Memory B cell (primary cell): ENCODE data around the gene ZNF501.

Source experiments
- ATAC-seq: fragments of 150-1000 bp; cut with Tn5 transposase; 2 replicates; pipeline ENCODE4 v1.10.0; 2021; ENCODE audit warnings: low read depth, mild to moderate bottlenecking, moderate library complexity
- DNase-seq, 2 donors: peaks; one replicate each; pipeline ENCODE4 v3.0.0; 2022; ENCODE audit warnings: low spot score in 2 of 2
- H3K27ac Mint-ChIP-seq: one replicate; pipeline ENCODE4 v1.8.0; 2022; ENCODE audit warnings: mild to moderate bottlenecking, moderate library complexity, mixed read lengths
- H3K27me3 Mint-ChIP-seq: one replicate; pipeline ENCODE4 v1.8.0; 2022; ENCODE audit warnings: mixed read lengths
- H3K36me3 Mint-ChIP-seq: one replicate; pipeline ENCODE4 v1.8.0; 2022; ENCODE audit warnings: mild to moderate bottlenecking, mixed read lengths
- H3K4me1 Mint-ChIP-seq: one replicate; pipeline ENCODE4 v1.8.0; 2022; ENCODE audit warnings: mixed read lengths
- H3K4me3 Mint-ChIP-seq: one replicate; pipeline ENCODE4 v1.8.0; 2022; ENCODE audit warnings: mild to moderate bottlenecking, moderate library complexity, mixed read lengths
- H3K9me3 Mint-ChIP-seq: one replicate; pipeline ENCODE4 v1.8.0; 2022; ENCODE audit warnings: mixed read lengths

ZNF501 gene

DNA sequence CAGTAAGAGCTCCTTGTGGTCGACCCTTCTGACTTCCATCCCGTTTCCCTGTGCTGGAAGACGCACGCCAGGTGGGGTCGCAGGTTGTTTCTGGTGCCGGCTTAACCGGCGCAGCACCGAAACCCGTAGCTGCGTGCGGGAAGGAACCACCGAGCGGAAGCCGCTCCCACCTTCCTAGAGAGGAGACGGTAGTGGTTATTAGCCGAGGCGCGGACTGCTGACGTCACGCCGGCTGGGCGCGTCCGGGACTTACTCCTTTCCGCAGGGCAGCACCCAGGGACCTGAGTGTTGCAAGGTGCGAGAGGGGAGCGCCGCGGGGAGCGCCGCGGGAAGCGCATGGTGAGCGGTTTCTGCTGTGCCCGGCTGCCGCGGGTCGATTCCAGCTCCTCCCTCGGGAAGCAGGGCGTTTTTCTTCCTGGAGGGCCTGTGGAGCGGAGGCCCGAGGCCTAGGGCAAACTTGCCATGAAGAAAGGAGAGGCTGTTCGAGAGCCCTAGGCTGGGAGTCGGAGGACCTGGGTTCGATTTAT, at the start of gene ZNF501:
ZNF501 (plus strand) TSS at position 252 of the 527 bp plus-strand sequence. CDS start 4,787 bp downstream, outside the sequence.
- Mint-ChIP-seq H3K36me3 (peaks cover 40% of the 10 kb centered on the region), H3K27me3 (no peaks in the 10 kb centered on the region), H3K27ac (peak within 1 kb of the TSS; percentile 88), H3K9me3 (peaks cover 29% of the 10 kb centered on the region), H3K4me1 (peaks cover 7% of the 10 kb centered on the region), H3K4me3 (peak within 1 kb of the TSS; percentile 94)
- ATAC-seq (peak; percentile 99), DNase-seq (peak; percentile 69 to 70)

DNA sequence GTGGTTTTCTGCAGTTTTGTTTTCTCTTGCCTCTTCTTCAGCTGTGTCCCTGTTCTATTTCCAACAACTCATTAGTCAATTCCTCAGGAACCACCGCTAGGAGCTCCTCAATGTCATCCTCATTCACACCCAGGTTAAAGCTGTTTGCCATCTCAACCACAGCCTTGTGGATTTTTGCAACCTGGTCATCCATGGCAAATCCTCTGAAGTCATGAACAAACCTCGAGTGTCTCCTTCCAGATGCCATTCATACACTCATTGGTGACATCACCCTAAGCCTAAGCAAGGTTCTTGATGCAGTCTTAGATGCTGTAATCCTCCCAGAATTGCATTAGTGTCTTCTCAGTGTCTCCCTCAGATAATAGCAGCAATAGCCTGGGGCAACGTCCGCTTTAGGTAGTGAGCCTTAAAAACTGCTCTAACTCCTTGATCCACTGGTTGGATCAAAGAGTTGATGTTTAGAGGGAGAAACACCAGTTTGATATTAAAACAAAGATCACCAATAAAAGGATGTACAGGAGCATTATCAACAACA, 48.4 kb upstream of the ZNF501 start:
- Mint-ChIP-seq H3K4me3 (no peak overlapping the region), H3K9me3 (peaks cover 10% of the 10 kb centered on the region), H3K4me1 (peaks cover 8% of the 10 kb centered on the region), H3K27me3 (no peaks in the 10 kb centered on the region), H3K36me3 (peaks cover 39% of the 10 kb centered on the region), H3K27ac (no peak overlapping the region)
- ATAC-seq = no peak
- no peak for DNase-seq

DNA sequence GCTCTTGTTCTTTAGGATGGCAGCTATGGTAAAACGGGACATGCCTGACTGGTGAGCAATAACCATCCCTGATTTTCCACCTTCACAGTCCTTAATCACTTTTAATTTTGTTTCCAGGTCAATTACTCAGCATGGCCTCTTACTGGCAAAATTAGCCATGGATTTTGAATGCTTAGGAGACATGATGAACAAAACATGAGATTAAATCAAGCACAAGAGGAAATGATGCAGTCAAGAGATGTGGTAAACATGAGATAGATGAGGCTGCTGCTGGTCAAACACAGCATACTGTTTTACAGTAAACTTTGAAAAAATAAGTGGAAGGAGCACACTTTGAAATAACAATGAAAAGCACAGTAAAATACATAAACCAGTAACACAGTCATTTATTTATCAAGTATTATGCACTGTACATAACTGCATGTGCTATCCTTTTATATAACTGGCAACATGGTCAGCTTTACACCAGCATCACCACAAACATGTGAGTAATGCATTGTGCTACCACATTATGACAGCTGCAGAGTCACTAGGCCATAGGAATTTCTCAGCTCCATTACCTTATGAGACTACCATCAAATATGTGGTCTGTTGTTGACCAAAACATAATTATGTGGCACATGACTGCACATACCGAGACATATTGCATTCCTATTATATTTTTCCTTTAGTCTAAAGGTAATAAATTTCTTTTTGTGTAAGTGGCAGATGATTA, 47.1 kb upstream of the ZNF501 start:
- Mint-ChIP-seq H3K27ac (no peak overlapping the region), H3K27me3 (peaks cover 3% of the 10 kb centered on the region), H3K9me3 (peaks cover 15% of the 10 kb centered on the region), H3K36me3 (peaks cover 39% of the 10 kb centered on the region), H3K4me1 (peaks cover 8% of the 10 kb centered on the region), H3K4me3 (no peak overlapping the region)
- DNase-seq (no peak), ATAC-seq (no peak)

DNA sequence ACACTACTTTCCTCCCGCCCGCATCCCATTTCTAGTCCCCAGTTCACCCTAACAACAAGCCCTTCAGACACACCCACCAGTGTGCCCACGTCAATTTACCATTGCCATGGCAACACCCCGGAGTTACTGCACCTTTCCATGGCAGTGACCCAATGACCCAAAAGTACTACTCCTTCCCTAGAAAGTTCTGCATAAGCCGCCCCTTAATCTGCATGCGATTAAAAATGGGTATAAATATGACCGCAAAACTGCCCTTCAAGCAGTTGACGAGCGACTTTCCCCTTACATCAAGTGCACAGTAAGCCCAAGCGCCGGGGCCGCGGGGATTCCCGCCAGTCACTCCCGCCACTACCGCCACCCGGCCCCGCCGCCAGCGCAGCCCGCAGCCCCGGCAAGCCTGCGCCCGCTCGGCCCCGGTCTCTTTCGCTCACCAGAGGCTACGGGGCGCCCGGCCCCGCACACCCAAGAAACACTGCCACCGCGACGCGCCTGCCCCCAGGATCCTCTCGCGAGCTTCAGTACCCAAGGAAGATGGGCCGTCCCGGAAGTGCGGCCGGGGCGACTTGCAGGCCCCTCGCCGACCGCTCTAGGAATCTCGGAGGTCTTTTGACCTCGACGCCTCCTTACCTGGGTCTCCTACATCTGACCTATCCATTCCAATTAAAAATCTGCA, 44.2 kb upstream of the ZNF501 start:
- peaks cover 18% of the 10 kb centered on the region for H3K27me3 Mint-ChIP-seq
- ATAC-seq (peak; percentile 88), DNase-seq (peak; percentile 54 to 63)
- peaks cover 8% of the 10 kb centered on the region for H3K4me1 Mint-ChIP-seq
- H3K27ac Mint-ChIP-seq = peak overlapping the region; percentile 87
- peaks cover 20% of the 10 kb centered on the region for H3K9me3 Mint-ChIP-seq
- H3K4me3 Mint-ChIP-seq = peak overlapping the region; percentile 81
- peaks cover 43% of the 10 kb centered on the region for H3K36me3 Mint-ChIP-seq

DNA sequence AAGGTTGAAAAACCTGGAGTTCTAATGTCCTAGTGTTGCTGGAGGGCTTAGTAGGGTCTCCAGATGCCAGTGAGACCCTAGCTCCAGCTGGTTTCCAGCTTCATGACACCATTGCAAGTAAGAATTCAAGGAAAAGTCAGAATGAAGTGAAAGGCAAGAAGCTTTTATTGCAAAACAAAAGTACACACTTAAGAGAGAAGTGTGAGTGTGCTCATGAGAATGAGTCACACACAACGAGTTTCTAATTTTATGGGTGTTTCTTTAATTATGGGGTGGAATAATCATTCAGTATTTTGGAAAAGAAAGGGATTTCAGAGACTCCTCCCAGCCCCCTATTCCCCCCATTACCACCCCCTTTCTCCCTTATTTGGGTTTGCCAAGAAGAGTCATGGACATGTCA, 41.5 kb upstream of the ZNF501 start:
- H3K4me1 Mint-ChIP-seq = peaks cover 8% of the 10 kb centered on the region
- no peak for ATAC-seq
- H3K9me3 Mint-ChIP-seq = peaks cover 23% of the 10 kb centered on the region

DNA sequence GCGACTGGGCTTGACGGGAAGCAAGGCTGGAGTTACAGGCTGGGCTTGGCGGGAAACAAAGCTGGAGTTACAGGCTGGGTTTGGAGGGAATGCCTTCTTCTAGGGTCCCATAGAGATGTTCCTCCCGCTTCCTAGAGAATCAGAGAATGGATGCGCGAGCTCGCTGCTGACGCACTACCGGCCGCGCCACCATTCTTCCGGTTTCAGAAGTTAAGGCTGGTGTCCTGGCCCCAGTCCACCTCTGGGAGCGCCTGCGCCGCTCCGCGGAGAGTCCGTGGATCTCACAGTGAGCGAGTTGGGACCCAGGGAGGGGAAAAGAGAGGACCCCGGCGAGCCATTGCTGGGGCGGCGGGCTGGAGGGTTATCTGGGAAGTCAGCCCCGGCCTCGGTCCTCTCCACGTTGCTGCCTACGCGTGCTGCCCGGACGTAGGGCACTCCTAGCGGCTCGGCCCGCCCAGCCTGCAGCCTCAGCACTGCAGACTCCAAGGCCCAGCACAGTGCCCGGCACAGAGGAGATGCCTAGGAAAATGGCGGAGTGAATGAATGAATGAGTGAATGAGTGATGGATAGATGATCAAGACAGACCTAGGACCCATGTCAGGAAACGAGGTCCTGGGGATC, 16.9 kb upstream of the ZNF501 start, which contains the start of gene ZNF502:
ZNF502 (plus strand) TSS at position 206 of the 621 bp plus-strand sequence. CDS start 7,602 bp downstream, outside the sequence.
- peaks cover 4% of the 10 kb centered on the region for H3K27me3 Mint-ChIP-seq
- H3K9me3 Mint-ChIP-seq = peaks cover 9% of the 10 kb centered on the region
- ATAC-seq (peak; percentile 90), DNase-seq (peak; percentile 32 to 33)
- H3K4me3 Mint-ChIP-seq = peak within 1 kb of the TSS; percentile 87
- peaks cover 3% of the 10 kb centered on the region for H3K4me1 Mint-ChIP-seq
- H3K36me3 Mint-ChIP-seq = peaks cover 22% of the 10 kb centered on the region
- peak within 1 kb of the TSS; percentile 18 for H3K27ac Mint-ChIP-seq

More for the DNA sequence above, 41.5 kb upstream of the ZNF501 start:
- Mint-ChIP-seq H3K27me3 (peaks cover 25% of the 10 kb centered on the region), H3K36me3 (peaks cover 29% of the 10 kb centered on the region), H3K27ac (no peak overlapping the region), H3K4me3 (no peak overlapping the region)
- DNase-seq = no peak

DNA sequence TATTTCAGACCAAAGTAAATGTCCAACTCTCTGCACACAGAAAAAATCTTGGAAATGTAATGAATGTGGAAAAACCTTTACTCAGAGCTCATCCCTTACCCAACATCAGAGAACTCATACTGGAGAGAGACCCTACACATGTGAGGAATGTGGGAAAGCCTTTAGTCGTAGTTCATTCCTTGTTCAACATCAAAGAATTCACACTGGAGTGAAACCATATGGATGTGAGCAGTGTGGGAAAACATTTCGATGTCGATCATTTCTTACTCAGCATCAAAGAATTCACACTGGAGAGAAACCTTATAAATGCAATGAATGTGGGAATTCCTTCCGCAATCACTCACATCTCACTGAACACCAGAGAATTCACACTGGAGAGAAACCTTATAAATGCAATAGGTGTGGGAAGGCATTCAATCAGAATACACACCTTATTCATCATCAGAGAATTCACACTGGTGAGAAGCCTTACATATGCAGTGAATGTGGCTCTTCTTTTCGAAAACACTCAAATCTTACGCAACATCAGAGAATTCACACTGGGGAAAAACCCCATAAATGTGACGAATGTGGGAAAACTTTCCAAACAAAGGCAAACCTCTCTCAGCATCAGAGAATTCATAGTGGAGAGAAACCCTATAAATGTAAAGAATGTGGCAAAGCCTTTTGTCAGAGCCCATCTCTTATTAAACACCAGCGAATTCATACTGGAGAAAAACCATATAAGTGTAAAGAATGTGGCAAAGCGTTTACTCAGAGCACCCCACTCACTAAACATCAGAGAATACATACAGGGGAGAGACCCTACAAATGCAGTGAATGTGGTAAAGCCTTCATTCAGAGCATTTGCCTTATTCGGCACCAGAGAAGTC, 8.0 kb upstream of the ZNF501 start:
- ATAC-seq (no peak), DNase-seq (no peak)
- H3K27me3 Mint-ChIP-seq = peaks cover 2% of the 10 kb centered on the region
- H3K36me3 Mint-ChIP-seq = peaks cover 44% of the 10 kb centered on the region
- H3K27ac Mint-ChIP-seq = no peak overlapping the region
- no peaks in the 10 kb centered on the region for H3K4me1 Mint-ChIP-seq
- no peak overlapping the region for H3K4me3 Mint-ChIP-seq
- peaks cover 30% of the 10 kb centered on the region for H3K9me3 Mint-ChIP-seq

DNA sequence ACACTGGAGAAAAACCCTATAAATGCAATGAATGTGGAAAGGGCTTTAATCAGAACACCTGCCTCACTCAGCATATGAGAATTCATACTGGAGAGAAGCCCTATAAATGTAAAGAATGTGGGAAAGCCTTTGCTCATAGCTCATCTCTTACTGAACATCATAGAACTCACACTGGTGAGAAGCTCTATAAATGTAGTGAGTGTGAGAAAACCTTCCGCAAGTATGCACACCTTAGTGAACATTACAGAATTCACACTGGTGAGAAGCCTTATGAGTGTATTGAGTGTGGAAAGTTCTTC, 7.4 kb upstream of the ZNF501 start:
- no peak overlapping the region for H3K4me3 Mint-ChIP-seq
- DNase-seq (no peak), ATAC-seq (no peak)
- peaks cover 41% of the 10 kb centered on the region for H3K36me3 Mint-ChIP-seq
- H3K27me3 Mint-ChIP-seq = peaks cover 2% of the 10 kb centered on the region
- H3K9me3 Mint-ChIP-seq = peaks cover 28% of the 10 kb centered on the region
- H3K4me1 Mint-ChIP-seq = no peaks in the 10 kb centered on the region
- no peak overlapping the region for H3K27ac Mint-ChIP-seq

DNA sequence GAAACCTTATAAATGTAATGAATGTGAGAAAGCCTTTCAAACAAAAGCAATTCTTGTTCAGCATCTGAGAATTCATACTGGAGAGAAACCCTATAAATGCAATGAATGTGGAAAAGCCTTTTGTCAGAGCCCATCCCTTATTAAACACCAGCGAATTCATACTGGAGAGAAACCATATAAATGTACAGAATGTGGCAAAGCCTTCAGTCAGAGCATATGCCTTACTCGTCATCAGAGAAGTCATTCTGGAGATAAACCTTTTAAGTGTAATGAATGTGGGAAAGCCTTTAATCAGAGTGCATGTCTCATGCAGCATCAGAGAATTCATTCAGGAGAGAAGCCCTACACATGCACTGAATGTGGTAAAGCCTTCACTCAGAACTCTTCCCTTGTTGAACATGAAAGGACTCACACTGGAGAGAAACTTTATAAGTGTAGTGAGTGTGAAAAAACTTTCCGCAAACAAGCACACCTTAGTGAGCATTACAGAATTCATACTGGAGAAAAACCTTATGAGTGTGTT, 5.3 kb downstream of the ZNF501 start:
- ATAC-seq (no peak), DNase-seq (no peak)
- H3K27me3 Mint-ChIP-seq = no peaks in the 10 kb centered on the region
- no peak overlapping the region for H3K27ac Mint-ChIP-seq
- no peak overlapping the region for H3K4me3 Mint-ChIP-seq
- H3K9me3 Mint-ChIP-seq = peaks cover 32% of the 10 kb centered on the region
- peaks cover 5% of the 10 kb centered on the region for H3K4me1 Mint-ChIP-seq
- peaks cover 45% of the 10 kb centered on the region for H3K36me3 Mint-ChIP-seq

DNA sequence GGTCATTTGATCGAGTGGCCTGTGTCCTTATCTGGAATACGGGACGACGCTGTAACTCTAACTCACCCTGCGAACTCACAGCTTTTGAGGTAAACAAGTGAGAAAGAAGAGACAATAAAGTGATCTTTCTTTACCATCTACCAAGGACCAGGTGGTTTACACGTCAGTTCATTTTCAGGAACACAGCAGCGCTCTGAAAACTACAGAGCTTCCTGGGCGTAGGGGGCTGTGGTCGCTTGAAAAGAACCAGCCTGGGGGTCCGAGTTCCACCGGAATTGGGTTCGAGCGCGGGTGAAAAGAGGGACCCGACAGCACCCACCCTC, 31.6 kb downstream of the ZNF501 start:
- H3K4me1 Mint-ChIP-seq = peaks cover 13% of the 10 kb centered on the region
- H3K27me3 Mint-ChIP-seq = no peaks in the 10 kb centered on the region
- ATAC-seq = peak; percentile 8
- H3K27ac Mint-ChIP-seq = peak overlapping the region; percentile 83
- peaks cover 19% of the 10 kb centered on the region for H3K36me3 Mint-ChIP-seq
- peak overlapping the region; percentile 89 for H3K4me3 Mint-ChIP-seq
- DNase-seq = no peak
- H3K9me3 Mint-ChIP-seq = peaks cover 3% of the 10 kb centered on the region

DNA sequence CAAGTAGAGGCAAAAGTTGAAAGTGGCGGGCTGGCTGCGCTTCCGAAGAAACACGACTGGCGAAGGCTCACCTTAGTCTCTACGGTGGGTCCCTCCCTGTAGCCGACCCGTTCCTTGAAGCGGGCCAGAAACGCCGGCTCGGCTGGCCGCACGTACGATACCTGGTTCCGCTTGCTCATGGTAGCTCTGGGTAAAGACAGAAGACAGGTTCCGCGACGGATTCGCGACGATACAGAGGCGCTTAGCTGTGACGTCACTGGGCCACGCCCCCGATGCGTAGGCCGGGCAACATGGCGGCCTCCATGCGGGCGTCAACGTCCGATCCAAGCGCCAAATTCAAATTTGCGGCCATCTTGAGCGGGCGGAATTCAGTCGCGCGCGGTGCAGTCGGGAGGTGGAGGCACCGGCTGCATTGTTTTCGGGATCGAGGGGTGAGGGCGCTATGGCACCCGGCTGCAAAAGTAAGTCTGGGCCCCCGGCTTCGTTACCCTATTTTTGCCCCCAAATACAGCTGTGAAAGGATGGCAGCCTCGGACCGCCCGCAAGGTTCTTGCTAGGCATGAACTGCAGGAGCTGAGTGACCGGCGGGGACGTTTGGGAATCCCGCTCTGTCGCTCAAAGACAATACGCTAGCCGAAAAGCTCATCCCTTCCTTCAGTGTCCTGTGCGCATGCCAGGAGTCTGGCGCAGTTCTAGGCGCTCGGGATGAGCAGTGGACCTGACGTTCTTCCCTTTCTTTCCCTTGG, 32.2 kb downstream of the ZNF501 start, which contains the start of the genes KIAA1143 and KIF15:
KIAA1143 (minus strand) TSS at position 196 of the 746 bp plus-strand sequence; CDS start at position 179, 17 bp downstream.
KIF15 (plus strand) TSS at position 371 of the 746 bp plus-strand sequence; CDS start at position 443, 72 bp downstream.
- Mint-ChIP-seq H3K27ac (peak within 1 kb of the TSS; percentile 83), H3K4me1 (peaks cover 13% of the 10 kb centered on the region), H3K9me3 (peaks cover 3% of the 10 kb centered on the region), H3K4me3 (peak within 1 kb of the TSS; percentile 89), H3K36me3 (peaks cover 17% of the 10 kb centered on the region), H3K27me3 (no peaks in the 10 kb centered on the region)
- DNase-seq (peak; percentile 96), ATAC-seq (peak; percentile 99)

DNA sequence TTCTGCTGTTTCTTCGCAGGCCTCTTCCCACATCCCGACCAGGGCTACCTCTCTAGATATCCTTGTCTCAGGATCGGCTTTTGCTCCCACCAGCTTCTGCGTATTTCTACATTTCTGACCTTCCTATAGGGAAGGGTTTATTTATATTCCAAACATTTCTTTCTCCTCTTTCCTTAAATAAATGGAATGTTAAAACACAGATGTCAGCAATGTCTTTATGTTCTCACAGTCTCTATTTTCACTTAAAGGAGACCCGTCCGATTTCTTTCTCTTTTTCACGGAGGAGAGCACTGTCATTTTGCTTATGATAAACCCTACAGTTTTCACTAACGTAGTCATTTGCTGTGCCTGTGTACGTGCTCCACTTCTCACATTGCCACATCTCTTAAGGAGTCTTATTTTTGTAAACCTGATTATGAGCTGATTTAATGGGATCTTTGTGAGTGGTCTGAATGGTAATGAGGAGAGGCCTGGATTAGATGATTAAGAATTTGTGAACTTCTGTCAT, 32.8 kb downstream of the ZNF501 start:
- DNase-seq (no peak), ATAC-seq (no peak)
- no peaks in the 10 kb centered on the region for H3K27me3 Mint-ChIP-seq
- H3K27ac Mint-ChIP-seq = no peak overlapping the region
- peaks cover 17% of the 10 kb centered on the region for H3K36me3 Mint-ChIP-seq
- H3K9me3 Mint-ChIP-seq = peaks cover 1% of the 10 kb centered on the region
- peak overlapping the region; percentile 89 for H3K4me3 Mint-ChIP-seq
- H3K4me1 Mint-ChIP-seq = peaks cover 11% of the 10 kb centered on the region
